SU-DHL-6 (cell line): ENCODE data around the gene S100PBP.
"Not testable (repeated sequence)": the region's sequence is repeated elsewhere in the genome, so short reads cannot be mapped to it uniquely, and the experiment has no call there.

Experiments
- H2AFZ ChIP-seq: fragments of 200-600 bp; sonication (generic); 2 replicates; pipeline ENCODE4 v1.6.1; 2014; ENCODE audit warnings: low read depth, mild to moderate bottlenecking, moderate library complexity, mixed read lengths, antibody characterized with exemption, low read length; ENCODE audit not compliant: severe bottlenecking
- H3F3A ChIP-seq: fragments of 200-600 bp; shearing (Covaris generic); 2 replicates; pipeline ENCODE4 v1.6.0; 2016; ENCODE audit warnings: antibody characterized with exemption, mild to moderate bottlenecking; ENCODE audit not compliant: insufficient read depth
- H3K27ac ChIP-seq: fragments of 200-600 bp; sonication (generic); 2 replicates; pipeline ENCODE4 v1.5.1; 2016; ENCODE audit warnings: low read depth, mild to moderate bottlenecking, low read length, moderate library complexity, mixed read lengths
- H3K27me3 ChIP-seq: fragments of 200-600 bp; sonication (generic), shearing (Covaris generic); 2 replicates; pipeline ENCODE4 v1.6.0; 2014; ENCODE audit warnings: mild to moderate bottlenecking, low read length
- H3K36me3 ChIP-seq: fragments of 200-600 bp; sonication (generic); 2 replicates; pipeline ENCODE4 v1.6.1; 2014; ENCODE audit warnings: mild to moderate bottlenecking, low read length, mixed read lengths
- H3K4me2 ChIP-seq: fragments of 300-600, 200-600 bp; shearing (Covaris generic), sonication (generic); 2 replicates; pipeline ENCODE4 v1.6.0; 2014; ENCODE audit warnings: low read length, low read depth, mild to moderate bottlenecking; ENCODE audit not compliant: poor library complexity, severe bottlenecking
- H3K4me3 ChIP-seq: fragments of 200-600 bp; sonication (generic); 2 replicates; pipeline ENCODE4 v1.5.1; 2014; ENCODE audit warnings: antibody characterized with exemption, low read length, mild to moderate bottlenecking, mixed read lengths; ENCODE audit not compliant: insufficient read depth, poor library complexity, severe bottlenecking
- H3K79me2 ChIP-seq: fragments of 200-600 bp; sonication (generic); 2 replicates; pipeline ENCODE4 v1.6.1; 2014; ENCODE audit warnings: mild to moderate bottlenecking, low read length, moderate library complexity; ENCODE audit not compliant: insufficient read depth
- H3K9ac ChIP-seq: fragments of 200-600 bp; sonication (generic); 2 replicates; pipeline ENCODE4 v1.7.0; 2014; ENCODE audit warnings: mild to moderate bottlenecking, low read length
- H3K9me2 ChIP-seq: fragments of 200-600 bp; sonication (generic); replicated peaks from 2 replicates; pipeline ENCODE4 v1.6.1; 2014; ENCODE audit warnings: low read length; ENCODE audit not compliant: insufficient read depth
- H3K9me3 ChIP-seq: fragments of 200-600 bp; sonication (generic); 2 replicates; pipeline ENCODE4 v1.6.1; 2014; ENCODE audit warnings: low read length, mixed read lengths; ENCODE audit not compliant: insufficient read depth
- H4K20me1 ChIP-seq: fragments of 200-600 bp; sonication (generic); 2 replicates; pipeline ENCODE4 v1.6.1; 2014; ENCODE audit warnings: low read depth, mild to moderate bottlenecking, antibody characterized with exemption, low read length, moderate library complexity, mixed read lengths
- EZH2phosphoT487 ChIP-seq: fragments of 200-600 bp; sonication (generic), shearing (Covaris generic); conservative IDR thresholded peaks from 2 replicates; pipeline ENCODE4 v1.6.1; 2018; ENCODE audit warnings: mild to moderate bottlenecking, antibody characterized with exemption, low read length, moderate library complexity, mixed read lengths
- TF ChIP-seq, protein P1 (sequence below): fragments of 200-600 bp; sonication (generic); IDR thresholded peaks from one replicate; pipeline ENCODE4 v1.5.1; 2017; ENCODE audit warnings: antibody characterized with exemption, mild to moderate bottlenecking, low read length, moderate library complexity; ENCODE audit not compliant: insufficient read depth, poor library complexity, severe bottlenecking

Gene S100PBP

DNA sequence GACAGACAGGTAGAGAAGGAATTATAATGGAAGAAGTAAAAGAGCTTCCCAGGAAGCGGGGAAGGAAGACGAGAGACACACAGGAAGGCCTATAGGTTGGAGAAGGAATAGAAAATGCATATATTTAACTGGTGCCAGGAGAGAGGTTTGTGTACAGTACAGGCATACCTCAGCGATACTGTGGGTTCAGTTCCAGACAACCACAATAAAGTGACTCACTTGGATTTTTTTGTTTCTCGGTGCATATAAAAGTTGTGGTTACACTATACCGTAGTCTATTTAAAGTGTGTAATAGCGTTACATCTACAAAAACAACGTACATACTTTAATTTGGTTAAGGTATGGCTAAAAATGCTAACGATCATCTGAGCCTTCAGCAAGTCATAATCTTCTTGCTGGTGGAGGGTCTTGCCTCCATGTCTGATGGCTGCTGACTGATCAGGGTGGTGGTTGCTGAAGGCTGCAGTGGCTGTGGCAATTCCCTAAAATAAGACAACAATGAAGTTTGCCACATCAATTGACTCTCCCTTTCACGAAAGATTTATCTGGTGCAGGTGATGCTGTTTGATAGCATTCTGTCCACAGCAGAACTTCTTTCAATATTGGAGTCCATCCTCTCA, 16.2 kb upstream of the S100PBP start:
- TF ChIP-seq, protein P1, sequence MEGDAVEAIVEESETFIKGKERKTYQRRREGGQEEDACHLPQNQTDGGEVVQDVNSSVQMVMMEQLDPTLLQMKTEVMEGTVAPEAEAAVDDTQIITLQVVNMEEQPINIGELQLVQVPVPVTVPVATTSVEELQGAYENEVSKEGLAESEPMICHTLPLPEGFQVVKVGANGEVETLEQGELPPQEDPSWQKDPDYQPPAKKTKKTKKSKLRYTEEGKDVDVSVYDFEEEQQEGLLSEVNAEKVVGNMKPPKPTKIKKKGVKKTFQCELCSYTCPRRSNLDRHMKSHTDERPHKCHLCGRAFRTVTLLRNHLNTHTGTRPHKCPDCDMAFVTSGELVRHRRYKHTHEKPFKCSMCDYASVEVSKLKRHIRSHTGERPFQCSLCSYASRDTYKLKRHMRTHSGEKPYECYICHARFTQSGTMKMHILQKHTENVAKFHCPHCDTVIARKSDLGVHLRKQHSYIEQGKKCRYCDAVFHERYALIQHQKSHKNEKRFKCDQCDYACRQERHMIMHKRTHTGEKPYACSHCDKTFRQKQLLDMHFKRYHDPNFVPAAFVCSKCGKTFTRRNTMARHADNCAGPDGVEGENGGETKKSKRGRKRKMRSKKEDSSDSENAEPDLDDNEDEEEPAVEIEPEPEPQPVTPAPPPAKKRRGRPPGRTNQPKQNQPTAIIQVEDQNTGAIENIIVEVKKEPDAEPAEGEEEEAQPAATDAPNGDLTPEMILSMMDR: no peak
- TF ChIP-seq EZH2phosphoT487: no peak
- Histone ChIP-seq H3K9ac (no peak overlapping the region), H3F3A (no peaks in the 10 kb centered on the region; the same call in 1 of the 2 replicates), H3K9me2 (no peaks in the 10 kb centered on the region), H4K20me1 (peaks cover 6% of the 10 kb centered on the region; the same call in 1 of the 2 replicates), H2AFZ (no peak overlapping the region), H3K4me3 (no peak overlapping the region), H3K36me3 (peaks cover 18% of the 10 kb centered on the region; the same call in 1 of the 2 replicates), H3K79me2 (peaks cover 5% of the 10 kb centered on the region; the same call in 1 of the 2 replicates), H3K27ac (no peak overlapping the region), H3K4me2 (no peak overlapping the region), H3K27me3 (no peaks in the 10 kb centered on the region), H3K9me3 (no peaks in the 10 kb centered on the region)

DNA sequence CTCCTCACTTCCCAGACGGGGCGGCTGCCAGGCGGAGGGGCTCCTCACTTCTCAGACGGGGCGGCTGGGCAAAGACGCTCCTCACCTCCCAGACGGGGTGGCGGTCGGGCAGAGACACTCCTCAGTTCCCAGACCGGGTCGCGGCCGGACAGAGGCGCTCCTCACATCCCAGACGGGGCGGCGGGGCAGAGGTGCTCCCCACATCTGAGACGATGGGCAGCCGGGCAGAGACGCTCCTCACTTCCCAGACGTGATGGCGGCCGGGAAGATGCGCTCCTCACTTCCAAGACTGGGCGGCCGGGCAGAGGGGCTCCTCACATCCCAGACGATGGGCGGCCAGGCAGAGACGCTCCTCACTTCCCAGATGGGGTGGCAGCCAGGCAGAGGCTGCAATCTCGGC, 13.0 kb upstream of the S100PBP start:
- not testable (repeated sequence) for H3K9me3 ChIP-seq, H4K20me1 ChIP-seq, H3K27me3 ChIP-seq, H3K4me3 ChIP-seq, H2AFZ ChIP-seq, H3K9ac ChIP-seq, H3K4me2 ChIP-seq, H3K9me2 ChIP-seq, H3F3A ChIP-seq, H3K27ac ChIP-seq
- H3K79me2 ChIP-seq: peaks cover 21% of the 10 kb centered on the region; the same call in 1 of the 2 replicates
- peaks cover 40% of the 10 kb centered on the region; the same call in 1 of the 2 replicates for H3K36me3 ChIP-seq

DNA sequence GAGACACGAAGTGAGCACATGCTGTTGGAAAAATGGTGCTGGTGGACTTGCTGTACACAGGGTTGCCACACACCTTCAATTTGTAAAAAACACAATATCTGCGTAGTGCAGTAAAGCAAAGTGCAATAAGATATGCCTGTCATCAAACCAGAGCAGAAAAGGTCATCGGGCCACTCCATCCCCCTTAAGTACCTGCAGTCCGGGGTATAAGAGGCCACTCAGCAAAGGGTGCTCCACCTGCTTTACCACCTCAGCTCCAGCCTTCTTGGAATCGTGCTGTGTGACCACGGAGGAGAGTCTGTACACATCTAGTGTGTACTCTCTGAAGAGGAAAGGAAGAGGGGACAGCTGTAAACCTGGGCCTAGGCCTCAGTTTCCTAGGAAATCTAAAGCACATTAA, 11.2 kb upstream of the S100PBP start:
- no peak overlapping the region for H3K4me3 ChIP-seq
- TF ChIP-seq, protein P1: no peak
- TF ChIP-seq EZH2phosphoT487: no peak
- H3K9me2 ChIP-seq: no peaks in the 10 kb centered on the region
- H2AFZ ChIP-seq: no peak overlapping the region
- no peak overlapping the region for H3K4me2 ChIP-seq
- peaks cover 4% of the 10 kb centered on the region; the same call in 1 of the 2 replicates for H3F3A ChIP-seq
- no peak overlapping the region for H3K27ac ChIP-seq
- H3K9me3 ChIP-seq: no peaks in the 10 kb centered on the region
- H4K20me1 ChIP-seq: peaks cover 9% of the 10 kb centered on the region; the same call in 1 of the 2 replicates
- peaks cover 37% of the 10 kb centered on the region for H3K79me2 ChIP-seq
- no peaks in the 10 kb centered on the region for H3K27me3 ChIP-seq
- peaks cover 42% of the 10 kb centered on the region; the same call in 1 of the 2 replicates for H3K36me3 ChIP-seq
- H3K9ac ChIP-seq: no peak overlapping the region

DNA sequence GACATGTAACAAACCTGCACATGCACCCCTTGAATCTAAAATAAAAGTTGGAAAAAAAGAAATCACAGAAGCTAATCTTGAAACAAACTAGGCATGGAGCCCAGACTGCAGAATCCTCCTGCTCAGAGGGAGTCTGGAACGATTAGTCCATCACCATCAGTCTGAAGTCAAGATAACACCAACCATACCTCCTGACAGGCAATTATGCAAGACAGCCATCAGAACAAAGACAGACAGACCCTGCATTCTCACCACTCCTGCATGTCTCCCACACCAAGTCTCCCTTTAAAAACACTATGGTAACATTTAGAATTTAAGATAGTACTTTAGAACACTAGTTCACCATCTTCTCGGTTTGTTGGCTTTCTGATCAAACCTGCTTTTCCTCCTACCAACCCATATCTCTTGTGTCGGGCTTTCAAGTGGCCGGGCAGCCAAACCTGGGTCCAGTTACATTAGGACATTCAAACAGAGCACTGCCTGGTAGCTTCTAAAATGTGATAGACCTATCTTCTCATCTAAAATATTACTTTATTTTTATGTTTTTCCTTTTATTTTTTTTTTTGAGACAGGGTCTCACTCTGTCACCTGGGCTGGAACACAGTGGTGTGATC, 10.4 kb upstream of the S100PBP start:
- H3F3A ChIP-seq: peaks cover 4% of the 10 kb centered on the region; the same call in 1 of the 2 replicates
- peaks cover 9% of the 10 kb centered on the region; the same call in 1 of the 2 replicates for H4K20me1 ChIP-seq
- H2AFZ ChIP-seq: no peak overlapping the region
- H3K27me3 ChIP-seq: no peaks in the 10 kb centered on the region
- no peak overlapping the region for H3K4me3 ChIP-seq
- no peaks in the 10 kb centered on the region for H3K9me3 ChIP-seq
- no peak overlapping the region for H3K27ac ChIP-seq
- H3K4me2 ChIP-seq: no peak overlapping the region
- no peak overlapping the region for H3K9ac ChIP-seq
- H3K79me2 ChIP-seq: peaks cover 44% of the 10 kb centered on the region
- H3K9me2 ChIP-seq: no peaks in the 10 kb centered on the region
- peaks cover 42% of the 10 kb centered on the region; the same call in 1 of the 2 replicates for H3K36me3 ChIP-seq
- no peak for TF ChIP-seq EZH2phosphoT487
- TF ChIP-seq, protein P1: no peak
